Left ventricle myocardium superior (tissue), 1 donor: ENCODE results near the gene LRRC45. TPM values are rescaled to one million over a fixed set of nuclear protein-coding genes. Genes with fewer than 3 reads are reported as not detected.
"Not testable (repeated sequence)": the region's sequence is repeated elsewhere in the genome, so short reads cannot be mapped to it uniquely, and the experiment has no call there.

Source experiments
- ATAC-seq: fragments of 200-7000 bp; cut with Tn5 transposase; one replicate; pipeline ENCODE4 v1.9.1; 2020; ENCODE audit warnings: mild to moderate bottlenecking, moderate library complexity
- DNase-seq: peaks from one replicate; pipeline ENCODE4 v3.0.0-alpha.2; 2020
- intact Hi-C: fragments of 100-400 bp; cut with micrococcal nuclease; formaldehyde crosslinking; loops from one replicate; pipeline ENCODE4 v1.11.0; 2022
- long read RNA-seq: library from polyadenylated mRNA; unstranded; transcript quantifications from one replicate; pipeline ENCODE4 v2.0.0, GENCODE V29; 2021
- total RNA-seq: library from RNA; stranded (reverse); fragmentation: NEBNext Ultra II Directional; extraction: Animal tissue kit (Norgen Biotek cat#: 25700); gene quantifications from one replicate; pipeline ENCODE4 v1.2.1, GENCODE V29; 2021
- donor health status: DM: no; HTN: yes; CAD: no; lungs with severe emphysema.

Gene LRRC45
- total RNA-seq = 6.3 TPM
- long read RNA-seq, transcript LRRC45-201 (17 exons, 2,701 nt) = major isoform, 6 of 21 reads
- long read RNA-seq, partial matches to known transcripts = 10 of 21 reads
- long read RNA-seq, other reads (novel, unspliced or antisense) = 5 of 21 reads

DNA sequence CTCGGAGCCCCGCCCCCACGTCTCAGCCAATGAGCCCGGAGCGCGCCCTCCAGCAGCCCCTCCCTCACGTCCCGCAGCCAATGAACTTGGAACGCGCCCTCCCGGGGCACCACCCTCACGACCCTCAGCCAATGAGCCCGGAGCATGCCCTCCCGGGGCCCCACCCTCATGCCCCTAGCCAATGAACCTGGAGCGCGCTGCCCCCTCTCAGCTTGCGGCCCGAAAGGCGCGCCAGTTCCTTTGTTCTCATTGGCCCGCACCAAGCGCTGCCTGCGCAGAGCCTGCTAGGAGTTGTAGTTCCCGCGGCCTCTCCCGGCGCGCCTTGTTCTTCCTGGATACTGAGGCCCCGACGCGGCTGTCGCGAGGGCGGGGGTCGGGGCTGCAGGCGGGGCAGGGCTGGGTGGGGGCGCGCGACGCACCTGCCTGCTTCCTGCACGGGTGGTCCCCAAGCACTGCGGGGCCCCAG lies at the start of gene LRRC45:
TSS of gene LRRC45 (plus strand) at position 325 of the 466 bp plus-strand sequence. CDS start 339 bp downstream, outside the sequence.
- DNase-seq = peak; percentile 100
- intact Hi-C loops = loop anchor here (10.0 kb wide), 1 partner anchor 68 kb away; no protein-coding TSS in a partner anchor
- ATAC-seq = peak; percentile 94

DNA sequence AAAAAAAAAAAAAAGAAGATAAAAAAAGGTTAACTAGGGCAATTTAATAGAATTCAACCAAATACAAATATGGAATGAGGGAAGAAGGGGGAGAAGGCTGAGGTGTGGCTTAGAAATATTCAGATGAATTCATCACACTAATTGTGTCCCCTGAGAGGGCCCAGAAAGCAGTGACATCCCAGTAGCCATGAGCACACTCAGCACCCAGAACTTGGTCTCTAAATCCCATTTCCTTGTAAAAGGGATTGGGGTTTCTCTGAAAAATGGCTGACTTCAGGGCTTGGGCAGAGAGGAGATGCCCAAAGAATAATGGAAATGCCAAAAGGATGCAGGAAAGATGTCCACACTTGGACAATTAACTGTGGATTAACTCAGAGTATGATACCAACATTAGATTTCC lies 49.7 kb upstream of the LRRC45 start:
- DNase-seq (no peak), ATAC-seq (no peak)
- intact Hi-C loops = no loop called here

DNA sequence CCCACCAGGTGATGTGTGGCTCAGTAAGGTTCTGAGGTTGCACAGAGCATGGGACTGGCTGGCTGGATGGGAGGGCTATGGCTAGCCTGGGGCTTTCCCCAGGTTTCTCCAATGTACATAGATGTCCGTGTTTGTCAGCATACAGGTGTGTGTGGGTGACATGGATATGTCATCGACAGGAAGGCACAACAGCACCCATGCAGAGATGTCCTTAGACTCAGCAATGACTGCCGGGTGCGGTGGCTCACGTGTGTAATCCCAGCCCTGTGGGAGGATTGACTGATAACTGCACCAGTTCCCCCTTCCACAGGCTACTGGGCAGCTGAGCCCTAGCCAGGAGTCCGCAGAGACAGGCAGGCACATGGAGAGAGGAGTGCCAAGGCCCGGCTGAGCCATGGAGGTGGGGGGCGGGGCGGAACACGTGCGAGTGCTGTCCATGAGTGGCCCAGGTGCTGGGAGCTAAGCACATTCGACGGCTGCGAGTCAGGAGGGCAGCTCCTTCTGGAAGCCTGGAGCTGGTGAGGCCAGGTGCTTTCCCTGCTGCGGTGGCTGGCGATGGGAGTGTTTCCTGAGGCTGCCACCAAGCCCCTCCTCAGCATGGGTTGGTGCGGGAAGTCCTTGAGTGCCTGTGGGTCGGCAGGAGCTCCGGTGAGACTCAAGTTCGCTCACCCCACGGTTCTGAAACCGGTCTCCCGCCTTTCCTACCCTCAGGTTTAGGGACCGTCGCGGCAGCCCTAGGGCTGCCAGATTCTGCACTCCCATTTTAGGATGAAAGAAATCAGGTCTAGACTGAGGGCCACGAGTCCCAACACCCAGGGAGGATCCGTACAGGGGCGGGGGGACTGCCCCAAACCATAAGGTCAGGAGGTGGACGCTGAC lies 46.5 kb upstream of the LRRC45 start:
- peak; percentile 16 for ATAC-seq
- intact Hi-C loops = no loop called here
- DNase-seq = peak; percentile 61

DNA sequence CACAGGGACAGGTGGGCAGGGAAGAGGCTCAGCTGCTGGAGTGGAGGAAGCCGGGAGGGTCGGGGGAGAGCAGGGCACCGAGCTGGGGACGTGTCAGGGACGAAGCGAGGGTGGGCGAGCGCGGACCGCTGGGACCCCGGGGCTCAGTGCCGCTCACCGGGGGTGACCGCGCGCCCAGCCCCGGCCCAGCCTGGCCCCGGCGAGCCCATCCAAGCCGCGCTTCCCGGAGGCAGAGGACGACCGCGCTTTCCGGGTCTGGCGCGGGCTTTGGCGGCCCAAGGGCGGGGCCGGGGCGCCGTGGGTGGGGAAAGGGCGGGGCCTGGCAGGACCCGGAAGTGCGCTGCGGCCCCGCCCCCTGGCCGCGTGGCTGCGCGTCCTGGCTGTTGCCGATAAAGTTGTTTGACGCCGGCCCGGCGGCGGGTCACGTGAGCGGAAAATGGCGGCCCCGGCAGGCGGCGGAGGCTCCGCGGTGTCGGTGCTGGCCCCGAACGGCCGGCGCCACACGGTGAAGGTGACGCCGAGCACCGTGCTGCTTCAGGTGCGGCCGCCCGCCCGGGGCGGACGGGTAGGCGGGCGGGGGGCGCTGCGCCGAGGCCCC lies 45.8 kb upstream of the LRRC45 start, which contains the start of gene ASPSCR1:
TSS of gene ASPSCR1 (plus strand) at position 419 of the 598 bp plus-strand sequence. CDS start at position 437, 18 bp downstream.
- intact Hi-C loops = no loop called here
- DNase-seq (peak; percentile 97), ATAC-seq (peak; percentile 98)

DNA sequence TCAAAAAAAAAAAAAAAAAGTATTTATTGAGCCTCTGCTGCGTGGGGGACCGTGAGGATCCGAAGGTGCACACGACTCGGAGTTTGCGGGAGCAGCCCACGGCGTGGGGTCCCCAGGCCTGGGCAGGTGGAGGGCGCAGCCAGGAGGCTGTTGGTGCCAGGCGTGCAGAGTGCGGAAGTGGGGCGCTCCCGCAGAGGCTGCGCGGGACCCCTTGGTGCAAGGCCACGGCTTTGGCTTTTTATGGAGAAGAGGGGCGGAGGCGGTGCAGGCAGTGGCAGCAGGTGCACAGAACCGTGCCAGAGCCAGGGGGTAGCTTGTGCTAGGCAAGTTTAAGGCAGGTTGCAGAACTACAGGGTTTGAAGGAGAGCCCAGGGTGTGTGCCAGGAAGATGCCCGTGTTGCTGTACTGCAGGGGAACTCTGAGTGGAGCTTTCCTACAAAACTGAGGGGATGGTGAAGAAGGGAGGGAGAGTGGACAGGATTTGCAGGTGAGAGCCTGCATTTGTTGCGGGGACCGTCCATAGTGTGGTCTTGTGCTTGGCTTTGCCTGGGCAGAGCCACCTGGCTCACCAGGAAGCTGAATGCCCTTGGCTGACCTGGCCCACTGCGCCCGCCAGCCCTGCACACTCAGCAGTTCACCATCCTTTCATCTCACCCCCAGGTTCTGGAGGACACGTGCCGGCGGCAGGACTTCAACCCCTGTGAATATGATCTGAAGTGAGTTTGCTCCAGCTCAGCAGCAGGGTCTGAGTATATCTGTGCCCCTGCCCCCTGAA lies 44.4 kb upstream of the LRRC45 start:
- intact Hi-C loops = no loop called here
- DNase-seq (no peak), ATAC-seq (no peak)

GRCh38 chr17:81980122-81980521 lies 43.0 kb upstream of the LRRC45 start:
- ATAC-seq (no peak), DNase-seq (no peak)
- intact Hi-C loops = no loop called here

DNA sequence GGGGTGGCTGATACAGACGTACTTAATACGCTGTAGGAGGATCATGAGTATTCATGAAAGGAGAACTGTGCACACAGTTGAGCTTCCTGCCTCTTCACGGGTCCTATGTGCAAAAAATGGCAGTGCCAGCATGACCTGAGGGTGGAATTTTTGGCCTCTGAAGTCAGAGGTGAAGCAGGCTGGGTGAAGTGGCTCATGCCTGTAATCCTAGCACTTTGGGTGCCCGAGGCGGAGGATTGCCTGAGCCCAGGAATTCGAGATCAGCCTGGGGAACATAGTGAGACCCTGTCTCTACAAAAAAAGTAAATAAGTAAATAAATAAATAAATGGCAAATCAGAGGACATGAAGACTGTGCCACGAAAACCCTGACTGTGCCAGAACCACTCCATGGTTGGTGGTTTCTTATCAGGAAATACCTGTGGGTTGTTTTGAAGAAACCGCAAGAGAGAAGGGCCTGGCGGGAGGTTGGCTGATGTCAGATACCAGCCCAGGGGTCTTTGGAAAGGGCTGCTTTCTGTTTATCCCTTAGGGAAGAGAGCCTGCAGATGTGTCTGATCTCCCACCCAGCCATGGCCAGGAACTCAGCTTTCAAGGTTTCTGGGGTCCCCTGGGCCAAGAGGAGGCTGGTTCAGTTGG lies 42.3 kb upstream of the LRRC45 start:
- intact Hi-C loops = no loop called here
- DNase-seq (no peak), ATAC-seq (no peak)

DNA sequence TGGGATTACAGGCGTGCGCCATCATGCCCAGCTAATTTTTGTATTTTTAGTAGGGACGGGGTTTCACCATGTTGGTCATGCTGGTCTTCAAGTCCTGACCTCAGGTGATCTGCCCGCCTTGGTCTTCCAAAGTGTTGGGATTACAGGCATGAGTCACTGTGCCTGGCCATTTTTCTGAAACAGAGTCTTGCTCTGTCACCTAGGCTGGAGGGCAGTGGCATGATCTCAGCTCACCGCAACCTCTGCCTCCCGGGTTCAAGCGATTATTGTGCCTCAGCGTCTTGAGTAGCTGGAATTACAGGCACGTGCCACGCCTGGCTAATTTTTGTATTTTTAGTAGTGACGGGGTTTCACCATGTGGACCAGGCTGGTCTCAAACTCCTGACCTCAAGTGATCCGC lies 41.6 kb upstream of the LRRC45 start:
- ATAC-seq, DNase-seq, intact Hi-C loops: not testable (repeated sequence)

- intact Hi-C loops = no loop called here
- ATAC-seq (no peak), DNase-seq (no peak)
Observed at GRCh38 chr17:81983011-81983638, 40.0 kb upstream of the LRRC45 start.

GRCh38 chr17:81983639-81984373 lies 39.3 kb upstream of the LRRC45 start:
- ATAC-seq (no peak), DNase-seq (no peak)
- intact Hi-C loops = no loop called here

- intact Hi-C loops = no loop called here
Observed at GRCh38 chr17:81984773-81985410, 38.2 kb upstream of the LRRC45 start.

GRCh38 chr17:81986606-81987005 lies 36.5 kb upstream of the LRRC45 start:
- ATAC-seq (no peak), DNase-seq (no peak)
- intact Hi-C loops = no loop called here

More at GRCh38 chr17:81984773-81985410, 38.2 kb upstream of the LRRC45 start:
- DNase-seq = no peak
- ATAC-seq = no peak

DNA sequence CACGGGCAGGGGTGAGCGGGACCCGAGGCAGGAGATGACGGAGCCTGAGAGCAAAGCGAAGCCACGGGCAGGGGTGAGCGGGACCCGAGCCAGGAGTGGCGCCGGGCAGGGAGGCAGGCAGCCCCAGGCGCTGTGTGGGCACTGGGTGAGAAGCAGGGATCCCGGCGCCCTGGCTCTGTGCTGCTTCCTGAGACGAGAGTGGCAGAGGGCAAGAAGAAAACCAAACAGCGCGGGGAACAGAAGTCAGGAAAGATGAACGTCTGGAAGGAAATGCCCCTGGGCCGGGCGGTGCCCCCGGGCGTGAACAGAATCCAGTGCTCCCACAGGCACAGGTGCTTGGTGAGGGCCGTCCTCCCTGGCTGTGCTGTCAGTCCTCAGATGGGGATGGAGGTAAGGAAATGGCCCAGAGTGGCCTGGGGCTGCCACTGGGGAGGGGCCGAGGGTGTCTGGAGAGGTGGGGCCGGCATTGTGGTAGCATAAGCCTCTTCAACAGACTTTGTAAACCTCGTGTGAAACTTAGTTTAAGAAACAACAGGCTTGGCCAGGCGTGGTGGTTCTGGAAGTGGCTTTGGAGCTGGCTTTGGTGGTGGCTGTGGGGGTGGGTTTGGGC lies 35.8 kb upstream of the LRRC45 start:
- DNase-seq (no peak), ATAC-seq (no peak)
- intact Hi-C loops = no loop called here

GRCh38 chr17:81990836-81991683 lies 32.0 kb upstream of the LRRC45 start:
- ATAC-seq = no peak
- intact Hi-C loops = no loop called here

DNA sequence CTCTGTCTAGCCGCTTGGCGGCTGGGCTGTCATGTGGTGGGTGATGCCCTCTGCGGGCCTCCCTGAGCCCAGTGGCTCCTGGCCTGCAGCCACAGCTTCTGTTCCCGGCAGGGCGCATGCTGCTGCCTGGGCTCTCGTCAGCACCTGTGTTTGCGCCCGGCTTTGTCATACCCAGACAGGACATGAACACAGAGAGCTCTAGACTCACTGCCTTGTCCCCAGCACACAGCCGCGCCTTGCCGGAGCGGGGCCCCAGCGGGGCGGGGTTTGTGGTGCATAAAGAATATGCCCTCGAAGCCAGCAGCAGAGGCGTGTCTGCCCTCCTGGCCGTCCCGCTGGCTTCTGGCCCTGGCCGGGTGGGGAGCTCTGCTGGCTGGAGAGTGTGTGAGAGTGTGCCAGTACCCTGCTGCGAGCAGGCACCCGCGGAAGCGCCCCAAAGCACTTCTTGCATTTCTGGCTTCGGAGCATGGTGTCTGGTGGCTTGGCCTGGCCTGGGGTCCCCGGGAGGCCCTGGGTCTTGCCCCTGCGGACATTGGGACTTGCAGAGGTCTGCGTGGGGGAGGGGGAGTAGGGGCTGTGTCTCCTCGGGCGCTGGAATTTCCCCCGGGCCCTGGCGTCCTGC lies 31.3 kb upstream of the LRRC45 start:
- ATAC-seq = peak; percentile 89
- peak; percentile 89 for DNase-seq
- intact Hi-C loops = no loop called here

More at GRCh38 chr17:81990836-81991683, 32.0 kb upstream of the LRRC45 start:
- no peak for DNase-seq
